MM.1S (cell line): ENCODE results near the gene PLA2G2F.

Experiments
- EZH2 ChIP-seq: fragments of 300-600 bp; sonication (generic); optimal IDR thresholded peaks from 2 replicates; pipeline ENCODE3; 2017; ENCODE audit warnings: low read depth, mild to moderate bottlenecking, antibody characterized with exemption, low read length, mixed read lengths
- EZH2phosphoT487 ChIP-seq: fragments of 300-600 bp; sonication (generic); IDR thresholded peaks from 2 replicates; pipeline ENCODE4 v1.6.1; 2018; ENCODE audit warnings: antibody characterized with exemption, low read length
- TF ChIP-seq, protein P1 (sequence below): fragments of 300-600 bp; sonication (generic); IDR thresholded peaks from 2 replicates; pipeline ENCODE4 v1.5.1; 2016; ENCODE audit warnings: antibody characterized with exemption, low read length, mixed read lengths

GRCh38 chr1:20105856-20106255 lies 33.3 kb upstream of the PLA2G2F start:
- TF ChIP-seq, protein P1, sequence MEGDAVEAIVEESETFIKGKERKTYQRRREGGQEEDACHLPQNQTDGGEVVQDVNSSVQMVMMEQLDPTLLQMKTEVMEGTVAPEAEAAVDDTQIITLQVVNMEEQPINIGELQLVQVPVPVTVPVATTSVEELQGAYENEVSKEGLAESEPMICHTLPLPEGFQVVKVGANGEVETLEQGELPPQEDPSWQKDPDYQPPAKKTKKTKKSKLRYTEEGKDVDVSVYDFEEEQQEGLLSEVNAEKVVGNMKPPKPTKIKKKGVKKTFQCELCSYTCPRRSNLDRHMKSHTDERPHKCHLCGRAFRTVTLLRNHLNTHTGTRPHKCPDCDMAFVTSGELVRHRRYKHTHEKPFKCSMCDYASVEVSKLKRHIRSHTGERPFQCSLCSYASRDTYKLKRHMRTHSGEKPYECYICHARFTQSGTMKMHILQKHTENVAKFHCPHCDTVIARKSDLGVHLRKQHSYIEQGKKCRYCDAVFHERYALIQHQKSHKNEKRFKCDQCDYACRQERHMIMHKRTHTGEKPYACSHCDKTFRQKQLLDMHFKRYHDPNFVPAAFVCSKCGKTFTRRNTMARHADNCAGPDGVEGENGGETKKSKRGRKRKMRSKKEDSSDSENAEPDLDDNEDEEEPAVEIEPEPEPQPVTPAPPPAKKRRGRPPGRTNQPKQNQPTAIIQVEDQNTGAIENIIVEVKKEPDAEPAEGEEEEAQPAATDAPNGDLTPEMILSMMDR: no peak
- TF ChIP-seq EZH2: no peak
- TF ChIP-seq EZH2phosphoT487: no peak
